GM18498 (cell line): ENCODE measurements around the gene FNIP1.
"Not testable (repeated sequence)": the region's sequence is repeated elsewhere in the genome, so short reads cannot be mapped to it uniquely, and the experiment has no call there.

ENCODE experiments used
- ATAC-seq: cut with Tn5 transposase; IDR thresholded peaks from one replicate; pipeline ENCODE4 v1.9.1; 2021; ENCODE audit warnings: mild to moderate bottlenecking, moderate library complexity; ENCODE audit not compliant: unreplicated experiment

Gene FNIP1

DNA sequence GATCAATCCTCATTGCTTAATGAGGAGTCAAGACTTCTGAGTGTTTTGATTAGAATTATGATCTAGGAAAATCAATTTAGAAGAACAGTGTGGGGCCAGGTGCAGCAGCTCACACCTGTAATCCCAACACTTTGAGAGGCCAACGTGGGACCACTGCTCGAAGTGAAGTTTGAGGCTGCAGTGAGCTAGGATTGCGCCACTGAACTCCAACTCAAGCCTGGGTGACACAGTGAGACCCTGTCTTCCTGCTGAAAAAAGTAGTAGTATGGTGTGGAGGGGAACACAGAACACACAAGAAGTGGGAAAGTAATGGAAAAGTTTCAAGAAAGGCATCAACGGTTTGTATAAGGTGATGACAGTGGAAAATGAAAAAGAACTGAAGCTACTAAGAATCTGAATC lies 9.1 kb downstream of the FNIP1 start:
- ATAC-seq, result no peak

GRCh38 chr5:131786900-131787692 lies 9.7 kb downstream of the FNIP1 start:
- ATAC-seq, result no peak

GRCh38 chr5:131786036-131786435 lies 10.8 kb downstream of the FNIP1 start:
- ATAC-seq, result no peak

DNA sequence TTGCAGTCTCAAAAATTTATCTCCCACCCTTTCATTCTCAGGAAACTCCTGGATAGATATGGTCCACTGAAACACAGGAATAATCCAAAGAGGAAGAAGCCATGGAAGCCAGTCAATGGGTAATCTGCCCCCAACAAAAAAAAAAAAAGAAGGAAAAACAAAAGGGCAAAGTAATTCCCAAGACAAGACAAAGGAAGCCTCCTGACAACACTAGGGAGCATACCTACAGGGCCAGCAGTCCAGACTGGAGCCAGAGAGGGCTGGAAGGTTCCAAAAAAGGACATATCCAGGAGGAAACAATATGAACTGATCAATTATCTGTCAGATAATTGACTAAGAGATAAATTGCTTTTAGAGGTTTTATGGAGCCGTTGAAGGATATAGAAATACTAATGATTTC lies 12.9 kb downstream of the FNIP1 start:
- ATAC-seq, result no peak

DNA sequence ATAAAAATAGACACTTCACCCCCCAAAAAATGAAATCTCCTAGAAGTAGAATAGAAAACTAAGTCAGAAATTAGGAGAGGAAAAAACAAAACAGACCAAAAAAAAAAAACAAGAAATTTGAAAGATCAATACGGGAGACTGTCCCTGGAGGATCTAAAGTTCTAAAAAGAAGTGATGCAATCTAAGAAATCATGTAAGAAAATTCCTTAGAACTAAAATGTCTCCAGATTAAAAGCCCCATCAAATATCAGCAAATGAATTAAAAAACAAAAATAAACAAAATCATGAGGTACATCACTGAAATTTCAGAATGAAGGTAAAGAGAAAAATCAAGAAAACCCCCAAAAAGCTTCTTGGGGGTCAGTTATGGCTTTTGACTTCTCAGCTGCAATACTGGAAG lies 13.5 kb downstream of the FNIP1 start:
- no peak for ATAC-seq

DNA sequence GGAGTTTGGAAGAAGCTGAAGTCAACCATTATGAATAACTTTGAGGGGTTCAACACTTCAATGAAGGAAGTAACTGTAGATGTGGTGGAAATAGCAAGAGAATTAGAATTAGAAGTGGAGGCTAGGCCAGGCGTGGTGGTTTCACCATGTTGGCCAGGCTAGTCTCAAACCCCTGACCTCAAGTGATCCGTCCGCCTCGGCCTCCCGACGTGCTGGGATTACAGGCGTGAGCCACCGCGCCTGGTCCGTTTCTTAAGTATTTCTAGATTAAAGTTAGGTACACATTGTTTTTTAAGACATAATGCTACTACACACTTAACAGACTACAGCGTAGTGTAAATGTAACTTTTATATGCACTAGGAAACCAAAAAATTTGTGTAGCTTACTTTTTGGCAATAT lies 14.1 kb downstream of the FNIP1 start:
- no peak for ATAC-seq

DNA sequence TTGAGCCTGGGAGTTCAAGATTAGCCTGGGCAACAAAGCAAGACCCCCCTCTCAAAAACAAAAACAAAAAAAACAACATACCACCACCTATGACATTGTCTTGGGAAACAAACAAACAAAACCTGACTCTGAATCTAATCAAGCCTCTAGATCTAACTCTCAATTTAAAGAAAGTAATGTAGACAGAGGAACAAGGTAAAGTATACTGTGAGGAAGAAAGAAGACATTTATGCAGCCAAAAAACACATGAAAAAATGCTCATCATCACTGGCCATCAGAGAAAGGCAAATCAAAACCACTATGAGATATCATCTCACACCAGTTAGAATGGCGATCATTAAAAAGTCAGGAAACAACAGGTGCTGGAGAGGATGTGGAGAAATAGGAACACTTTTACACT lies 18.7 kb downstream of the FNIP1 start:
- ATAC-seq, result not testable (repeated sequence)

DNA sequence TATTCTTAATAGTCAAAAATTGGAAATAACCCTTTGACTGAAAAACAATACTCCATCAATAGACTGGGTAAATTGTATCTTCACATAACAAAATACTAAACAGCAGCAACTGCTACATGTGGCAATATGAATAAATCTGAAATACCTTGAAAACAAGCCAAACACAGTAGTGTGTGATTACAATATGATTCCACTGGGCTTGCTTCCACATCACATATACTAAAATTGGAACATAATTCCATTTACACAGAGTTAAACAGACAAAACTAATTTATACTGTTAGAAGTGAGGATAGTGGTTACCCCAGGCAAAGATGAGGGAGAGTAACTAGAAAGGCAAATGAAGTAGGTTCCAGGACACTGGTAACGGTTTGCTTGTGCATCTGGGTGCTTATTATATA lies 20.4 kb downstream of the FNIP1 start:
- ATAC-seq, result no peak

DNA sequence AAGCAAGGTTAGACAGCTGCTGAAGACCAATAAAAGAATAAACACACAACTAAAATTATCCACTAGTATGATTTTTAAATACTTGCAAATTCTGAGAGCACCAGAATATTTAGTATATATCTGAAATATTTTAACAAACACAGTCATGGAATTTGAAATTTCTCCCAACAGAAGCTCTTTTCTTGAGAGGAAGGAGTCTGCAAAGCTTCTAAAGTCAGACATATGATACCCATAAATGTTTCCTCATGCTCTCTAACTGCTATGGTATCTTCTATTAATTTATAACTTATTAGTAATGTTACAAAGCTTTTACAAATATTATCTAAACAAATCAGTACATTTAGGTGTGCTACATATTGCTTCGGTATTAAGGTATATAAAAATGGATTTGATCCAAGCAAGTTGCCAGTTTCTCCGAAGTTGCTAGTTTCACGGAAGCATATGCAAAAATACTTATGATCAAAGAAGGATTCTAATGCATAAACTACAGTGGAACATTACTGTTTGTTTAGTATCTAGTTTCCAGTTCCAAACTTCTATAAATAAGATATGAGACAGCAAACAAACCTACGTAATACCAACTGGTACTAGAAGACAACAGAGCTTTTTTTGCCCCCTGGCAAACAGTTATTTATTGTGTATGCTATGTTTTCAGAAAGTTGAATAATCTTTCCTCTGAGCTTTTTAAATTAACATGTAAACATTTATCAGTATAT lies 22.0 kb downstream of the FNIP1 start:
- ATAC-seq, result no peak

- no peak for ATAC-seq
These were observed 23.0 kb downstream of the FNIP1 start for GRCh38 chr5:131773805-131774204.

DNA sequence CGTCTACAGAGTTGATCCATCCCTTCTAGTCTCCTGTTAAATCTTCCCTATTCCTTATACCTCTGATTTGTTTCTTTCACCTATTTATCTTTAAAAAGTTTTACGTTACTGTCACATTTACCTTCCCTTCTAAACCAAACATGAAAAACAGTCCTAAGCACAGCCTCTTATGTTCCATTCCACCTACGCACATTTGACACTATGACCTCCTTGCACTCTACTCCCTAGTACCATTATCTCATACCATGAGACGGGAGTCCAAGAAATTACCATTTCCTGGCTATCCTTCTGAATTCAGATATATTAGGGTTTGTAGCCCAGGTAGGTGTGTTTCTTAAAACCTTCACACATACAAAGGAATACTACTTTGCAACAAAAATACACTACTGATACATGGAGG lies 25.1 kb downstream of the FNIP1 start:
- no peak for ATAC-seq

DNA sequence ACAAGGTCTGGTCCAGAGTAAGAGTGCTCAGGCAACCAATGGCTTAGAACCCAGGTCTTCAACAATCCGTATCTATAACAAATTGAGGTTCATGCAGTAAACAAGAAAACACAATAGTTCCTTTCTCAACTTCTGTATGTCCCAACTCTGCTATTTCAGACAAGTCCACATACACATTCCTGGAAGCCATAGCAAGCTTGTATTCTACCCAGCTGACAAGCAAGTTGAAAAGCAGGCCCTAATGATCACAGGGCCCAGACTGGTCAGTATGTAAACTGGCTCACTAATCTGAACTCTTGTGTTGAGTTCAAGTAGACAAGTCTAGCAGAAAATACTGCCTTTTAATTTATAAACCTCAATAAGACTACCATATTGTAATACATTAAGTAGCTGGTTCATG lies 26.9 kb downstream of the FNIP1 start:
- no peak for ATAC-seq

- ATAC-seq, result no peak
These were observed 27.5 kb downstream of the FNIP1 start for GRCh38 chr5:131769336-131769735.

GRCh38 chr5:131767891-131768290 lies 28.9 kb downstream of the FNIP1 start:
- no peak for ATAC-seq

DNA sequence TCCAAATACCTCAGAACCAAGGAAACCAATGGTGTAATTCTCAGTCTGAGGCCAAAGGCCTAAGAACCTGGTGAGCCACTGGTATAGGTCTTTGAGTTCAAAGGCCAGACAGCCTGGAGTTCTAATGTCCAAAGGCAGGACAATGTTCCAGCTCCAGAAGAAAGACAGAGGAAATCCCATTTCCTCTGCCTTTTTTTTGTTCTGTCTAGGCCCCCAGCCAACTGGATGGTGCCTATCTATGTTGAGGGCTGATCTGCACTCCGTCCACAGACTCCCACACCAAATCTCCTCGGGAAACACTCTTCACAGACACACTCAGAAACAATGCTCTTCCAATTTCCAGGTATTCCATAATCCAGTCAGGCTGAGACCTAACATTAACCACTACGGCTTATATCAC lies 30.1 kb downstream of the FNIP1 start:
- ATAC-seq, result no peak

DNA sequence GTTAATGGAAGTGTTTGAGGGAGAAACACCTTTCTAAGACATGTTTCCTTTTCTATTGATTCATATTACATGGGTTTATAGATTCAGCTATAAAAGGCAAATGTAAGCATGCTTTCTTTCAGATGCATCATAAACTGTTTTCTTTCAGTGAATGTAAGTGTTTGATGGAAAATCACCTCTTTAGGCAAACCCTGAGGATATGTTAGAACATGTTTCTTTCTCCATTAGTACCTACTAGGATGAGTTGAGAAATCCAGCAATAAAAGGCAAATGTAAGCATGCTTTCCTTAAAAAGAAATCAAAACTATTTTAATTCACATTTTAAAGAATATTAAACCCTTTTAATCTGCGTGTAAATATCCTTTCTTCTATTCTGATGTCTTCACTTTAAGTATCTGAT lies 31.6 kb downstream of the FNIP1 start:
- ATAC-seq, result no peak

GRCh38 chr5:131763968-131764367 lies 32.8 kb downstream of the FNIP1 start:
- ATAC-seq, result no peak

DNA sequence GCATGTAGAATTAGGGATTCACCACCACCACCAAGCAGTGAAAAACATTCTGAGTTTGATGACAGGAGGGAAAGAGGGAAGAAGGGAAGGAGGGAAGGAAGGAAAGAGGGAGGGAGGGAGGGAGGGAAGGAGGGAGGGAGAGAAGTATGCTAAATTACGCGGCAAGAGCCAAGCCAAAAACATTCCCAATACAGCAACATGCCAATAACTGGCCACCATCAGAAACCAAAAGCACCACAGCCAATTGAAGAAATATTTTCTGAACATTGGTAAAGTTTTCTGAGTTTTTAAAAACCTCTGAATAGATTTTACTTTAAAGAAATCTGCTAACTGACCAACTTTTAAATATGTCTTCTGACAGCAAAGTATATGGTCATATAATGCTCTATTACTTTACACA lies 36.0 kb downstream of the FNIP1 start:
- ATAC-seq, result no peak

DNA sequence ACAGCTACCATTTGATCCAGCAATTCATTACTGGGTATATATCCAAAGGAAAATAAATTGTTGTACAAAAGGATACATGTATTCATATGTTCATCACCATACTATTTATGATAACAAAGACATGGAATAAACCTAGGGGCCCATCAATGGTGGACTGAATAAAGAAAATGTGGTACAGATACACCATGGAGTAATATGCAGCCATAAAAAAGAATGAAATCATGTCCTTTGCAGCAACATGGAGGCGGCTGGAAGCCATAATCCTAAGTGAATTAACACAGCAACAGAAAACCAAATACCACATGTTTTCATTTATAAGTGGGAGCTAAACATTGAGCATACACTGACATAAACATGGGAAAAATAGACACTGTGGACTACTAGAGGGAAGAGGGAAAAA lies 37.1 kb downstream of the FNIP1 start:
- ATAC-seq, result no peak

DNA sequence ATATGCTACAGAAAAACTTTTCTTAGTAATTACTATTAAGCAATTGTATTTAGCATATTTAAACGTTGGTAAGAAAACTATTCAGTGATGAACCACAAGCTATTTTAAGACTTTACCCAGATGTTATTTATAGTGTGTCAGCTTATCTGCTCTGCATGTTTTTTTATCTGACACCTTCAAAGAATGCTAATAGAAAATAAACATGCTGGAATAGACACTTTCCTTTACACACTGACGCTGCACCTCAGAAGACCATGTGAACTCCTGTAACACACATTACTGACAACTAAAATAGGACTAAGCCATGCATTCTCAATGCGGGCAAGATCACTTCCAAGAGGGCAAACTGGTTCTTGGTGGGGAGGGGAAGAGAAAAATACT lies 38.3 kb downstream of the FNIP1 start:
- peak; percentile 46 for ATAC-seq

- peak; percentile 73 for ATAC-seq
These were observed 38.8 kb downstream of the FNIP1 start for GRCh38 chr5:131757830-131758519.

- no peak for ATAC-seq
These were observed 39.9 kb downstream of the FNIP1 start for GRCh38 chr5:131756942-131757341.
